RPMI7951 (cell line): ENCODE measurements around the gene TSPAN9. TPM values are rescaled to one million over a fixed set of nuclear protein-coding genes. Genes with fewer than 3 reads are reported as not detected.
A peak's percentile ranks its signal among the peaks of the same experiment; 100 is the strongest.

Source experiments
- DNase-seq: peaks from one replicate; pipeline ENCODE4 v3.0.0-alpha.2; 2012; ENCODE audit warnings: low read depth
- total RNA-seq: library from RNA; depleted of rRNA; stranded (reverse); fragments of >200 nt; shearing (Covaris generic); gene quantifications from 2 replicates; pipeline ENCODE4 v1.2.3, GENCODE V29; 2014

TSPAN9 gene
- total RNA-seq, 1 experiment from 2014 or later = 37.6 TPM

- DNase-seq = no peak
Measured at GRCh38 chr12:3187846-3188770, 110.9 kb downstream of the TSPAN9 start.

- no peak for DNase-seq
Measured at GRCh38 chr12:3189282-3189681, 112.1 kb downstream of the TSPAN9 start.

DNA sequence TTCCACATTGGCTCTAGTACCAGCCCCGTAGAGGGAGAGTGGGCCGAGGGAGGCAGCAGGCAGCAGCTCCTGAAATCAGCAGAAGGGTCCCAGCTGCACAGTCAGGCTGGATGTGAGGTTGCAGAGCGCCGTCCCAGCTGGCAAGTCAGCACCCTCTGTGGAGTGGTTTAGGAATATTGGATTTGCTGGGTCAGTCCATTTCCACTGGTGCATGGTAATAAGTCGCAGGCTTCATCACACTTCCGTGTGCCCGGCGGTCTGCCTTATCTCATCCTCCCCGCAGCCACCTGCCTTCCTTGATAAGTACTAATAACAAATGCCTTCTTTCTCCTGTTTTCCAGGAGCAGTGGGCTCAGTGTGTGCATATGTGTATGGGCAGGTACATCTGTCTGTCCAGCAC is 112.9 kb downstream of the TSPAN9 start:
- no peak for DNase-seq

GRCh38 chr12:3191450-3191849 is 114.3 kb downstream of the TSPAN9 start:
- DNase-seq = no peak

DNA sequence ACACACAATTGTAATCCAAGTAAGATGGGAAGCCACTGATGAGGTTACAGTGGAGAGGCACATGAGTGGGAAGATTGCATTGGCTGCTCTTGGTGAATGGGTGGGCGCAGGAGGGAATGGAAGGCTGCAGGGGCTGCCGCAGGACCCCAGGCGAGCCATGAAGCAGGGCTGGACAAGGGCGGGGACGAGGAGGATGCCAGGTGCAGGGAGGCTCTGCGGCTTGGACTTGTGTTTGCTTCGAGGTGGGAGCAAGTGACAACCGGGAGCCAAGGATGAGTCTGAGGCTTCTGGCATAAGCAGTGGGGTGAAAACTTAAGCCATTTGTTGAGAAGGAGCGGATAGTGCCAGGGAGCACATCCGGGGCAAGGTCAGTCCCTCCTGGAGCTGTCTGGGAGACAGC is 115.0 kb downstream of the TSPAN9 start:
- DNase-seq = no peak

DNA sequence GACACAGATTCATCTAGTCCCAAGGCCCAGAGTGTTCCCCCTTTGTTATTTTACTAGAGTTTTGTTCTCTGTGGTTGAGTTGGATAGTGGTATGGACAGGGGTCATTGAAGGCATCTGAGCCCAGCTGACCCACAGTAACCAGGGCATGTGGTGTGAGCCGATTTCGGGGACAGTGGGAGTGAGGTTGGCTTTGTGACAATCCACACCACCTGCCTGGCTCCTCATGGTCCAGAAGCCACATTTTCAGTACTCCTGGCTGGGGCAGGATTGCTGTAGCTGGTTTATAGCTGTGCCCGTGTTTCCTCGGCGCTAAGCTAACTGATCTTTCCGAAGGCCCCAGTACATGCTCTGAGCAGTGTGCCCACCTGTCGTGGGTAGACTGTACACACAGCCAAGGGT is 116.0 kb downstream of the TSPAN9 start:
- DNase-seq = no peak

DNA sequence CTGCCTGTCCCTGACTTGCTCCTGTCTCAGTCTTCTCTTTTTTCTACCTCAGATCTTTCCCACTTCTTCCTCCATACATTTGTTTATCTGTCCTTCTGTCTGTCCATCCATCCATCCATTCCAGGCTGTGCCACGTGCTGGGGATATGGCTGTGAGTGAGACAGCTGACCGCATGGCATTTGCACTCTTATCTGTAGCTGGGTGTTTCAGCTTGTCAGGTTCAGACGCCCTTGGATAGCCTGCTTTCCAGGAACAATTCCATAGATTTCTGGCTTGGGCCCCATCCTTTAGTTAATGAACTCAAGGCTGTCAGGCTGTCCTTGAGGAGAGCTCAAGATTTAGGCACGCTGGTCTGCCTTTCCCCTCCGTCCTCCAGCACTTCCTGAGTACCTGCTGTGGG is 116.6 kb downstream of the TSPAN9 start:
- DNase-seq = no peak

- no peak for DNase-seq
Measured at GRCh38 chr12:3195337-3195736, 118.2 kb downstream of the TSPAN9 start.

DNA sequence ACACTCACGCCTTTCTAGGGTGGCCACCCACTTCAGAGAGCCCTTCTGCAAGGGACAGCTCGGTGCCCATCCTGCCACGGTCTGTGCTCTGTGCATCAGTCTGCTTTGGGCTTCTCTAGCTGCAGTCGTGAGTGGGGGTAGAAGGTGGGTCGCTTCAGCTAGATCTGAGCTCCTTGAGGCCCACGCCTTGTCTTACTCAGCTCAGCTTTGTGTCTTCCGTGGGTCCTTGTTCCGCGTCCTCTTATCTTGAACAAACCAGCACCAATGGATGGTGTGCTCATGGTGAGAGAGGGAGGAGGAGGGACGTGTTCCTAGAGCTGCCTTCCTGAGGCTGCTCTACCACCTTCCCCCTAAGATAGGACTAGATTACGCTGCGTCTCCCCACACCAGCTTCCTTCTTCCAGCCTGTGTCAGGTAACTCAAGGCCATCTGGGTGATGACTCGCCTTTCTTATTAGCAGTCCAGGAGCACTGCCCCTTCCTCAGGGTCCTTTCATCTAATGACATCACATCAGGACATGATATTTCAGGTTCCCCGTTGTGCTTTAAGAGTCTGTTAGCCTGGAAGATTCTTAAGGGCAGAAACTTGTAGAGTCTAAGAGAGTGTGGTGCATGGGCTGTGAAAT is 118.8 kb downstream of the TSPAN9 start:
- DNase-seq = no peak

GRCh38 chr12:3196488-3196887 is 119.3 kb downstream of the TSPAN9 start:
- DNase-seq = no peak

- DNase-seq = no peak
Measured at GRCh38 chr12:3197131-3197818, 120.1 kb downstream of the TSPAN9 start.

- peak; percentile 21 for DNase-seq
Measured at GRCh38 chr12:3199551-3200031, 122.4 kb downstream of the TSPAN9 start.

DNA sequence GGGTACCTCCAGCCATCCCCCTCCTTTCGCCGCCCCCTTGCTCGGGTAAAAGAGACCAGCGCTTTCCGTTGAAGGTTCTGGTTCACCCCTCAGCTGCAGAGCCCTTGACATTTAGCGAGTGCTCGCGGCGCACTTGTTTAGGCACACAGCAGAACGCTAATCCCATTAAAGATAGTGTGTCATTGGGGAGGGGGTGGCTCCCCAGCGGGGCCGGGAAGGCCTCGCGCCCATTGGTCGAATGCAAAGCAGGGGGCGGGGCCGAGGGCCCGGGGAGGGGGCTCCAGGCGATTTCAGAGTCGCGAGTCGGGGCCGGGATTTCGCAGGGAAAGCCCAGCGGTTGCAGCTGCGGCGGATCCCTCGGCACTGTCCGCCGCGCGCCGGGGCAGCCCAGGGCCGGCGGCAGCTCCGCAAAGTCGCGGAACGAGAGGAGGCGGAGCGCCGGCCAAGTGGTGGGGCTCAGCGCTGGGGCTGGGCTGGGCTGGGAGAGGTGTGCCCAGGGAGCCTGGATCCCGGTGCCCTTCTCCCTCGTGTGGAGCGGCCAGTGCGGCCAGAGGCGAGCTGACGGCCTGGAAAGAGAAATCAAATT is 122.9 kb downstream of the TSPAN9 start:
- DNase-seq = peak; percentile 35

- no peak for DNase-seq
Measured at GRCh38 chr12:3200814-3201233, 123.6 kb downstream of the TSPAN9 start.

- DNase-seq = no peak
Measured at GRCh38 chr12:3201339-3202051, 124.3 kb downstream of the TSPAN9 start.

DNA sequence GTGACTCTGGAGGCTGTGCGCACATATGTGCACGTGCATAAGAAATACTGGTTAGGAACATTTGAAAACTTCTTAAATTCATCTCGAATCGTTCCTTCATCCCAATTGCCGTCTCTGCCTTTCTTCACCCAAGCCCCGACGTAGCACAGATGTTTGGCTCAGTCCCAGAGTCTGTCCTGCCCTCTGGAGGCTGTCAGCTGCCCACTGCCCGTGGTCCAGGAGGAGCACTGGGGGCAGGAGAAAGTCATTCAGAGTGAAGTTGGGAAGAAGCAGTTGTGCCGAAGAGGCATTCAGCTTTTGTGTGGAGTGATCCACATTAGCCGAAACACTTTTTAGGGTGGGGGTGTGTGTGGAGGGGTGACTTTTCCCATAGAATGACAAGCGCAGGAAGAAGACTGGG is 124.9 kb downstream of the TSPAN9 start:
- DNase-seq = no peak

DNA sequence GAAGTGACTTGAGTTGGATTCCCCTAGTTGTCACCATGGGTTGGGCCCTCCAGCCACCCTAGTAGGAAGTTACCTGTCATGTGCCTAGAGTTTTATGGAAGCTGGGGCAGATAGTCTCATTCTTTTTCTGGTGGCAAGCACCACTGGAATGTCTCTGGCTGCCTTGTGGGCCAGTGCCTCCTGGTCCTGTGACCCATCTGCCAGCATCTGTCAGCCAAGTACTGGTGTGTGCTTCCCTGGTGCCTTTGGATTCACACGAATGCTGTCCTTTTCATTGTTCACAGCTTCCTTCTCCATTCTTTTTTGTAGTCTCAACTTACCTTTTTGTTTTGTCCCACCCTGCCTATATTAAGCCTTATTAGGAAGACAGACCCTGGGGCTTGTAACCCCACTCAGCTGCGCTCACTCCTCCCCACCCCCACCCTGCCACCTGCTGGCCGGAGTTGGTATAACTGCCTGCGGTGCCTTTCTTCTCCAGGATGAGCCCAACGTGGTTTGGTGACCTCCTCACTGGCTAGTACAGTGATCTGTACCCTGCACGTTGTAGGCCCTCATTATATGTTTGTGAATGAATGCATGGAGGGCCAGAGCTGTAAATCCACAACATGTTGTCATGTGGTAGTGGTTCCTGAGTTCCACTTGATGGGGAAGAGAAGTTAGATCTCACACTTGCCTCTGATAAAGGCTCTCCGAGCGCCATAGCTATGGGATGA is 125.7 kb downstream of the TSPAN9 start:
- DNase-seq = peak; percentile 40

DNA sequence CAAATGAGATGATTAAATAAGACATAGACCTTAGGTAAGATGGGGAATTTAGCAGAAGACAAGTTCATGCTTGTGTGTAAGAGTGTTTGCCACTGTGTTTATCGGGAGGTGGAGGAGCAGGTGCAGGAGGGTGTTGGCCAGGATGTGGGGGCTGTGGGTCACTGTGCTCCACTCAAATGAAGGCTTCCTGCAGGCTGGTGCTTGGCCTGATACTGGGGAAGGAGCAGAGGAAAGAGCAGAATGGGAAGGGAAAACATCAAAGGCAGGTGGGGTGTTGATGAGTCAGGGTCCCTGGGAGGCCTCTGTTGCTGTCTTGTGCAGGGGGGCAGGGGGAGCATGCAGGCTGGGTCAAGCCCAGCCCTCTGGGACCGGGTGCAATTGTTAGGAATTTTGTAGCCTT is 126.5 kb downstream of the TSPAN9 start:
- DNase-seq = no peak

- no peak for DNase-seq
Measured at GRCh38 chr12:3204143-3204542, 127.0 kb downstream of the TSPAN9 start.

DNA sequence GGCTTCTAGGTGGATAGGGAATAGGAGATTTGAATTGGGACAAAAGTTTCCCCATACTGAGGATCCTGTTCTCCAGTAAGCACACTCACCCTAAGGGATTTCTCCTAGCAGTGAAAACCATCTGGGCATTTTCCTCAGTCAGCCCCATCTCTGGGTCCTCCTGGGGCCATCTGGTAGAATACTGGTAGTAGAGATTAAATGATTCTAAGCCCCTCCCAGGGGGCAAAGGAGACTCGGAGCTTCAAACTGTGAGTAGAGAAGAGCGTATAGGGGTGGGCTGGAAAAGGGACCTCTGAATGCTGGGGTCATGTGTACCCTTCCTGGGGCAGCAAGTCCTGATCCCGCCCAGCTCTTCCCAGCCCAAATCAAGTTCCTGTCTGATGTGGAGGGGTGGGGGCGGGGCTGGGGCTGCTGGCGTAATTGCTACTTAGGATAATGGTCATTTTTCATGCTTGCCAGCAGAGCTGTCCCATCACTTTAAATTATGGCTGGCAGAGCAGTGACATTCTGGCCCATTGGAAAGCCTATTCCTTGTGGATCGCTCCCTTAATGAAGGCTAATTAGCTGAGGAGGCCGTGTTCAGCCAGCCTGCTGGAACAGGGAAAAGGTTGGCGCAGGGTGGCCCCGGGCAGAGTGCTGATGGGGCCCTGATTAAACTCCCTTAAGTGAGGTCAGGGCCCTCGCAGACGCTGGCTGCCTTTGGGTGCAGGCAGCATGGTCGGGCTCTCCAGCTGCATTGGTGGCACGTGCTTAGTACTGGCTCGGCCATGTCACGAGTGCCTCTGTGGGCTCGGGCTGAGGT is 127.8 kb downstream of the TSPAN9 start:
- no peak for DNase-seq
